Measurements from ENCODE around the gene GANAB.
A peak's percentile ranks its signal among the peaks of the same experiment; 100 is the strongest.
"Not testable (repeated sequence)": the region's sequence is repeated elsewhere in the genome, so short reads cannot be mapped to it uniquely, and the experiment has no call there.

Gene GANAB

DNA sequence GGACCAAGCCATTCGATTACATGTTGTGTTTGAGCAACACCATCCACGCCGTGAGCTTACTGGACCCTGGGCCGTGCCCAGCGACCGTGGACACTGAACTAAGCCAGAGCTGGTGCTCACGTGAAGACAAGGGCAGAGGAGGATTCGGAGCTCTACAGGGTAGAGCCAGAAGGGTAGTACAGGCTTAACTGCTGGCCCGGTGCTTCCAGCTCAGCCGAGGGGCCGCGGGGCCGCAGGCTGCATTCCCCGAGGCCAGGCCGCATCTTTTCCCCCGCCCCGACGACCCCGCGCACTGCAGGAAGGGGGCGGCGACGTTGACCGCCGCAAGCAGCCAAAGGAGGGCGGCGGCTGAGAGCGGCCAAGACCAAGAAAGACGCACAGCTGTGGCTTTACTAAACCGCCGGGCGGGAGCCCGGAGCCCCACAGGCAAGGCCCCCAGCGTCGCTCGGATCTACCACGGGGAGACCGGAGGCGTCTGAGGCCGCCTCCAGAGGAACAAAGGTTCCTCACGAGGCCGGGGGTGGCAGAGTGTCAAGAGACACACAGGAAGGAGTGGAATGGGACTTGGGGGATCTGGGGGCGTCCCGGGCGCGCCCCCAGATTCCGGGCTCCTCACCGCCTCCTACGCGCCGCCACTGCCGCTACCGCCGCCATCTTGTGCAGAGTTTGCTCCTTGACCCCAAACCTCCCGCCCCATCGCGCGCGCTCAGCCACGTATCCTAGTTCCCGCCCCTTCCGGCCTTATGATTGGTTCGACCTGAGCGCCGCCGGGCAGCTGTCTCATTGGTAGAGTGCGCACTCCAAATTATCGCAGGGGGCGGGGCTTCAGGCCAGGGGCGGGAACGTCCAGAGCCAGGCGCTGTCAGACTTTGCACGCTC is at the start of gene GANAB:
GANAB (minus strand) TSS at position 668 of the 879 bp plus-strand sequence; CDS start at position 654, 14 bp downstream.
- DNase-seq (ENCODE audit: low read depth, low spot score) = peak; percentile 99

GRCh38 chr11:62694455-62695167 is 48.2 kb upstream of the GANAB start:
- peak; percentile 63 for DNase-seq (ENCODE audit: low read depth, low spot score)

DNA sequence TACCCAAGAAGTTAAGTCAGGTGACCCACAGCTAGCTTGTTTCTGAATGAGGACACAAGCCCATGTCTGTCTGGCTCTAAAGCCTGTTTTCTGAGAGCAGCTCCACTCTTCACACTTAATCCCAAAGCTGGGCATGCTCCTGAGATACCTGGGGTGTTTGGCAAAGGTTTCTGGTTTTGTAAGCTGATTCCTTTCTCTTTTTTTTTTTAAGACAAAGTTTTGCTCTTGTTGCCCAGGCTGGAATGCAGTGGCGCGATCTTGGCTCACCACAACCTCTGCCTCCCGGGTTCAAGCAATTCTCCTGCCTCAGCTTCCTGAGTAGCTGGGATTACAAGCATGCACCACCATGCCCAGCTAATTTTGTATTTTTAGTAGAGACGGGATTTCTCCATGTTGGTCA is 47.2 kb upstream of the GANAB start:
- DNase-seq (ENCODE audit: low read depth, low spot score) = not testable (repeated sequence)

GRCh38 chr11:62689421-62690183 is 43.2 kb upstream of the GANAB start, which contains the start of gene LRRN4CL:
TSS of gene LRRN4CL (minus strand) at chr11:62689530. CDS start at chr11:62688508, 1,022 bp downstream.
- no peak for DNase-seq (ENCODE audit: low read depth, low spot score)

DNA sequence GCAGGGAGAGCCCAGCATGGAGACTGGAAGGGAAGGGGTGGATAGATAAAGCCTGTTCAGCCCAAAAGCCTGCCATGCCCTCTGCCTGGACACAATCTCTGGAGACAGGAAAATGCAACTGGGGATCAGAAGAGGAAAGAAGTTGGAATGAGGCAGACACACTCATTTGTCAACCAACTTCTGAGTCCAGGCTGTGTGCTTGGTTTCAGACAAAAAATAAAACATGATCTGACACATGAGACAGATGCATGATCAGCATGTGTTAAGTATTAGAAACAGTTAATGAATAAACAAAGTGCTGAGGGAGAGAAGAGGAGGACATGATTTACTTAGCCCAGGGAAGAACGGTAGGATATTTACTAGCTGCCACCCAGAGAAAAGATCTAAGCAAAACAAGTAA is 42.1 kb upstream of the GANAB start:
- no peak for DNase-seq (ENCODE audit: low read depth, low spot score)

GRCh38 chr11:62687508-62688396 is 41.3 kb upstream of the GANAB start:
- no peak for DNase-seq (ENCODE audit: low read depth, low spot score)

DNA sequence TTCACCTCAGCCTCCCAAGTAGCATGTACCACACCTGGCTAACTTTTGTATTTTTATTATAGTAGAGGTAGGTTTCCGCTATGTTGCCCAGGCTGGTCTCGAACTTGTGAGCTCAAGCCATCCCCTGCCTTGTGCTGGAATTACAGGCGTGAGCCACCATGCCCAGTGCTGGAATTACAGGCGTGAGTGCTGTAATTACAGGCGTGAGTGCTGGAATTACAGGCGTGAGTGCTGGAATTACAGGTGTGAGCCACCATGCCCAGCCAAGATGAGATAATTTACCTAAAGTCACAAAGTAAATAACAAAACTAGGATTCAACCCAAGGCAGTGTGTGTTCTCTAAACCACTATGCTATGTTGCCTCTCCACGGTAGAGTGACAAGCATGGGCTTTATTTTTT is 36.1 kb upstream of the GANAB start:
- no peak for DNase-seq (ENCODE audit: low read depth, low spot score)

DNA sequence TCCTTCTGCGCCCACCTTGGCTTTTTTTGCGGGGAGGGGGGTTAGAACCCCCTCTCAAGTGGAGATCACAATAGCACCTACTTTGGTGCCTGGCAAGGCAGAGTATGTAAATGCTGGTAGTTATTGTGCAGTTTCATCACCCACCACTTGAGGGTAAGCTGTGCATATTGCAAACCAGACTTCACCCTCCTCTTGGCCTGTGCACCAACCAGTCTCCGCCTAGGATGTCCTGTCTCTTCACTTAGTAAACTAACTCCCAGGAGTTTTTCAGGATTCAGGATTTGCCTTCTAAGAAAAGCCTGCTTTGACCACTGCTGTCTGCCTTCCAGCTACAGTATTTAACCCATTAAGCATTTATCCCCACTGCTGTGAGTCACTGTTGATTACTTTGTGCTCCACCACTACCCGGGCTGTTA is 34.4 kb upstream of the GANAB start:
- no peak for DNase-seq (ENCODE audit: low read depth, low spot score)

- peak; percentile 69 for DNase-seq (ENCODE audit: low read depth, low spot score)
Observed at GRCh38 chr11:62678770-62679696, 32.6 kb upstream of the GANAB start, which contains the start of gene UBXN1. TSS of gene UBXN1 (minus strand) at chr11:62679073. CDS start at chr11:62678923, 150 bp downstream.

DNA sequence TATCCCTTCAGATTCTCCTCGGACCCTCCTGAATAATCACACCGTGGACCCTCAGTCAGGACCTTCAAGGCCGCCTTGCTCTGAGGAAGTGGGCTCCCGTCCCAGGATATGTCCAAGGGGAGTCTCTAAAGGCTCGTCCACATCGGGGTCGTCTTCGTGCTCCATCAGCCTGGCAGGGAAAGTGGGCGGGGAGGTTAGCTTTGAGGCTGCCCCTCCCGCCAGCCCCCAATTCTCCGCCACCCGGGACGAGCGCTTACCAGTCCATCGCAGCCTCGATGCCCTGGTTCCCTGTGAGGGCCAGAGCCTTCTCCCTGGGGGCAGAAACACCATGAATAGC is 32.0 kb upstream of the GANAB start:
- DNase-seq (ENCODE audit: low read depth, low spot score) = no peak

GRCh38 chr11:62677714-62678113 is 31.3 kb upstream of the GANAB start:
- no peak for DNase-seq (ENCODE audit: low read depth, low spot score)

- DNase-seq (ENCODE audit: low read depth, low spot score) = no peak
Observed at GRCh38 chr11:62677156-62677555, 30.7 kb upstream of the GANAB start.

DNA sequence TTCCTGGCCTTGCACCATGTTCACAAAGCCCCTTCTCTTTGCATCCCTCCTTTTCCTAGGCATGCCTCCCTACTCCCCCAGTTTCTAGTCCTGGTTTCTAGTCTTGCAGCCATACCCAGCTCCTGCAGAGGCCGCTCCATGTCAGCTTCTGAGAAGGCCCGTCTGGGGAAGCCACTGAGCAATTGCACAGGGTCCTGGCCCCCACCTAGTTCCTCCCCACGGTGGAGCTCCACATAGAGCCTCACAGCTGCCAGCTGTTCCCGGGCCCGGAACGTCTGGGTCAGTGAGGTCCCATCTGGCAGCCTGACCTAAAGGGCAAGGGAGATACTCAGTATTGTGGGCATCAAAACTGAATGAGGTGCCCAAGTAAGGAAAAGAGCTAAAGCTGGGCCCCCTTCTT is 30.3 kb upstream of the GANAB start:
- no peak for DNase-seq (ENCODE audit: low read depth, low spot score)

- not testable (repeated sequence) for DNase-seq (ENCODE audit: low read depth, low spot score)
Observed at GRCh38 chr11:62675415-62675814, 29.0 kb upstream of the GANAB start.

GRCh38 chr11:62673196-62673525 is 26.7 kb upstream of the GANAB start:
- DNase-seq (ENCODE audit: low read depth, low spot score) = no peak

DNA sequence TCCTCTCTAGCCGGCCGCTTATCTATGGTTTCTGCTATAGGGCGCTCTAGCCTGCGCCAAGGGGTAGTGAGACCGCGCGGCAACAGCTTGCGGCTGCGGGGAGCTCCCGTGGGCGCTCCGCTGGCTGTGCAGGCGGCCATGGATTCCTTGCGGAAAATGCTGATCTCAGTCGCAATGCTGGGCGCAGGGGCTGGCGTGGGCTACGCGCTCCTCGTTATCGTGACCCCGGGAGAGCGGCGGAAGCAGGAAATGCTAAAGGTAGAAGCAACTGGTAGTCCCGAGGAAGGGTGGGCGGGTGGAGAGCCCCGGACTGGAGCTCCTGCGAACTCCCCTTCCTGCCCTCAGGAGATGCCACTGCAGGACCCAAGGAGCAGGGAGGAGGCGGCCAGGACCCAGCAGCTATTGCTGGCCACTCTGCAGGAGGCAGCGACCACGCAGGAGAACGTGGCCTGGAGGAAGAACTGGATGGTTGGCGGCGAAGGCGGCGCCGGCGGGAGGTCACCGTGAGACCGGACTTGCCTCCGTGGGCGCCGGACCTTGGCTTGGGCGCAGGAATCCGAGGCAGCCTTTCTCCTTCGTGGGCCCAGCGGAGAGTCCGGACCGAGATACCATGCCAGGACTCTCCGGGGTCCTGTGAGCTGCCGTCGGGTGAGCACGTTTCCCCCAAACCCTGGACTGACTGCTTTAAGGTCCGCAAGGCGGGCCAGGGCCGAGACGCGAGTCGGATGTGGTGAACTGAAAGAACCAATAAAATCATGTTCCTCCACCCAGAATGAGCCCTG is 25.4 kb upstream of the GANAB start, which contains the start of the genes LBHD1 and UQCC3:
LBHD1 (minus strand) TSS at position 660 of the 782 bp plus-strand sequence. CDS start 2,236 bp downstream, outside the sequence.
UQCC3 (plus strand) TSS at position 66 of the 782 bp plus-strand sequence; CDS start at position 139, 73 bp downstream.
- DNase-seq (ENCODE audit: low read depth, low spot score) = peak; percentile 47

DNA sequence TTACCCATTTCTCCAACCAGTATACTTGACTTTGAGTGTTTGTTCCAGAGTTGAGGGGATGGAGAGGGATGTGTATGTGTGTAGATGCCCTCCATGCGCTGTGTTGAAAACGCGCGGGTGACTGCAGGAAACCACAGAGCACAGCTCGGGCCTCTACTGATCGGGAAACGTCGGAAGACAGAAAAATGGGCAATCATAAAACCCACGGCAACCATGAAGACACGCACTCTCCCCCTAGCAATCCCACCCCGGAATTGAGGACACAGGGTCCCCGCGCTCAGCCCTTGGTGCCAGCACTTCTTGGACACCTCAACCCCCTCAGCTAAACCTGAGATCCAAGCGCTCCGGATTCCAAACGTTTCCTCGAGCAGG is 24.8 kb upstream of the GANAB start:
- DNase-seq (ENCODE audit: low read depth, low spot score) = no peak

GRCh38 chr11:62669420-62670161 is 23.2 kb upstream of the GANAB start:
- DNase-seq (ENCODE audit: low read depth, low spot score) = no peak
